ENCODE results near the gene POFUT2.

The POFUT2 gene

GRCh38 chr21:45284456-45284741 is 3.3 kb downstream of the POFUT2 start:
- TF ChIP-seq CTCF (conservative IDR thresholded peaks at IDR 0.05; ENCODE audit: low read depth, low read length): no peak
- Histone ChIP-seq H3K79me2 (ENCODE audit: insufficient read depth, low read depth) (no peaks in the 10 kb centered on the region), H3K4me2 (no peak overlapping the region), H3K36me3 (ENCODE audit: insufficient read depth) (0 out of 2 replicates have a peak, but pooled peaks cover 8% of the 10 kb centered on the region), H4K20me1 (ENCODE audit: insufficient read depth) (no peaks in the 10 kb centered on the region), H3K9ac (no peak overlapping the region), H2AFZ (ENCODE audit: low read depth) (no peak overlapping the region), H3K4me3 (IDR thresholded peaks at IDR 0.05; ENCODE audit: insufficient read depth, low read depth, low read length) (no peak overlapping the region), H3K27me3 (ENCODE audit: insufficient read depth, low read depth) (no peaks in the 10 kb centered on the region), H3K4me1 (ENCODE audit: low read depth, poor library complexity, severe bottlenecking) (peaks cover 2% of the 10 kb centered on the region), H3K27ac (no peak overlapping the region)

DNA sequence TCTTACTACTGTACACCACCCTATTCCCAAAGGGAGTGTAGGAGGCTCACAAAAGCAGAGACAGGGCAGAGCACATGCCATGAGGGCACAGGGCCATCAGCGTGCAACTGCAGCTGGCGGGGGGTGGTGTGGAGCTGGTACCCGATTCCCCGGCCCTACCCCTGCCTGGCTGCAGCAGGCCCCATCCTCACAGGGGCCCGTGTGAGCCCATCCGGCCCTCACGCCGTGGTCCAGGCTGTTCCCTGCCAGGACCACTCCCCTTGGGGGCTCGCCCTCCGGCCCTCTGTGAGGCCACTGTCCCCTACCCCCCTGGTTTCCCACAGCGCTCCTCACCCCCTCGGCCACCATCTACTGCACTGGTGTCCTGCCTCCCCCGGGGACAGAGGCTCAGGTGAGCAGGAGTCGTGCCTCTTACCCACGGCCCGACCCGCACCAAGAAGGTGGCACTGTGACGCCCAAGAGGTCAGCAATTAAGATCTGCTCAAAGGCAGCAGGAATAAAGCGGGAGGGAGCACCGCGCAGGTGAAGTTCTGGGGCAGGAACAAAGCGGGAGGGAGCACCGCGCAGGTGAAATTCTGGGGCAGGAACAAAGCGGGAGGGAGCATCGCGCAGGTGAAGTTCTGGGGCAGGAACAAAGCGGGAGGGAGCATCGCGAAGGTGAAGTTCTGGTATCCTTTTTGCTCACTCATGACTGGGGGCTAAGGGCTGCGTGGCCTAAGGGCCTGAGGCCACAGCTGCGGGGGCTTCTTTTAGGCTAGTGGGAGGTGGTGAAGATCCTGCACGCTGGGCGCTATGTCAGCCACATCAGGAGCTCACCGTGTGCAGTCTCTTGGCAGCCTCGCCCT is 3.9 kb downstream of the POFUT2 start:
- Histone ChIP-seq H4K20me1 (ENCODE audit: insufficient read depth) (no peaks in the 10 kb centered on the region), H2AFZ (ENCODE audit: low read depth) (no peak overlapping the region), H3K79me2 (ENCODE audit: insufficient read depth, low read depth) (no peaks in the 10 kb centered on the region), H3K9ac (no peak overlapping the region), H3K36me3 (ENCODE audit: insufficient read depth) (0 out of 2 replicates have a peak, but pooled peaks cover 8% of the 10 kb centered on the region), H3K27me3 (ENCODE audit: insufficient read depth, low read depth) (no peaks in the 10 kb centered on the region), H3K4me2 (no peak overlapping the region), H3K27ac (no peak overlapping the region), H3K4me1 (ENCODE audit: low read depth, poor library complexity, severe bottlenecking) (peaks cover 2% of the 10 kb centered on the region), H3K4me3 (IDR thresholded peaks at IDR 0.05; ENCODE audit: insufficient read depth, low read depth, low read length) (no peak overlapping the region)
- TF ChIP-seq CTCF (conservative IDR thresholded peaks at IDR 0.05; ENCODE audit: low read depth, low read length): no peak

DNA sequence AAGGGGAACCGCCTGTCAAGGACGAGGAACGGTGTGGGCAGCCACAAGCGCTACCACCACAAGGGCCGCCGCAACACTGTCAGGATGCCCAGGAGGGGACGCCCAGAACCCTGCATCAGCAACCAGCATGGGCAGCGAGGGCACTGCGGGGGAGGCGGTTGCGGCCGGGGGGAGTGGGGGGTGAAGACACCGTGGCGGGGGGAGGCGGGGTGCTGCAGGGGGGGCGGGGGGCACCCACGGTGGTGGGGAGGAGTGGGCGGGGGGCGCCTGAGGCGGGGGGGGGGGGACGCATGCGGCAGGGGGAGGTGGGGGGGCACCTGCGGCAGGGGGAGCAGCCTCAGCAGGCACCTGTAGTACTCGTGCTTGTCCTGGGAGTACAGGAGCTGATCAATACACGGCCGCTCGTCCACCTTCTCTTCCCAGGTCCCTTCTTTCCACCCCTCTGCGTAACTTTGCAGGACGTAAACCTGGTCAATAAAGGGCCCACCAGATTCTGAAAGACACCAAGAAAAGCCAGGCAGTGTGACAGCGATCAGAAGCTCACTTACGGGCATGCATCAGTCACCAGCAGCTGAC is 4.6 kb downstream of the POFUT2 start:
- H3K79me2 ChIP-seq (ENCODE audit: insufficient read depth, low read depth): no peaks in the 10 kb centered on the region
- no peak overlapping the region for H3K4me3 ChIP-seq (IDR thresholded peaks at IDR 0.05; ENCODE audit: insufficient read depth, low read depth, low read length)
- 0 out of 2 replicates have a peak, but pooled peaks cover 8% of the 10 kb centered on the region for H3K36me3 ChIP-seq (ENCODE audit: insufficient read depth)
- no peak overlapping the region for H3K27ac ChIP-seq
- no peaks in the 10 kb centered on the region for H4K20me1 ChIP-seq (ENCODE audit: insufficient read depth)
- H3K4me1 ChIP-seq (ENCODE audit: low read depth, poor library complexity, severe bottlenecking): peaks cover 2% of the 10 kb centered on the region
- no peak overlapping the region for H2AFZ ChIP-seq (ENCODE audit: low read depth)
- no peak overlapping the region for H3K4me2 ChIP-seq
- no peak overlapping the region for H3K9ac ChIP-seq
- TF ChIP-seq CTCF (conservative IDR thresholded peaks at IDR 0.05; ENCODE audit: low read depth, low read length): no peak
- H3K27me3 ChIP-seq (ENCODE audit: insufficient read depth, low read depth): no peaks in the 10 kb centered on the region

GRCh38 chr21:45282283-45283034 is 5.2 kb downstream of the POFUT2 start:
- no peaks in the 10 kb centered on the region for H3K27me3 ChIP-seq (ENCODE audit: insufficient read depth, low read depth)
- H3K36me3 ChIP-seq (ENCODE audit: insufficient read depth): 0 out of 2 replicates have a peak, but pooled peaks cover 8% of the 10 kb centered on the region
- H3K4me1 ChIP-seq (ENCODE audit: low read depth, poor library complexity, severe bottlenecking): peaks cover 2% of the 10 kb centered on the region
- TF ChIP-seq CTCF (conservative IDR thresholded peaks at IDR 0.05; ENCODE audit: low read depth, low read length): no peak
- no peak overlapping the region for H3K4me3 ChIP-seq (IDR thresholded peaks at IDR 0.05; ENCODE audit: insufficient read depth, low read depth, low read length)
- no peak overlapping the region for H3K27ac ChIP-seq
- no peak overlapping the region for H3K4me2 ChIP-seq
- H2AFZ ChIP-seq (ENCODE audit: low read depth): no peak overlapping the region
- no peaks in the 10 kb centered on the region for H4K20me1 ChIP-seq (ENCODE audit: insufficient read depth)
- H3K9ac ChIP-seq: no peak overlapping the region
- no peaks in the 10 kb centered on the region for H3K79me2 ChIP-seq (ENCODE audit: insufficient read depth, low read depth)
